ENCODE measurements around the gene AMER3.

The AMER3 gene

GRCh38 chr2:130785466-130786055, 30.2 kb downstream of the AMER3 start:
- no peak for DNase-seq

- DNase-seq: no peak
Observed at GRCh38 chr2:130786076-130786475, 30.7 kb downstream of the AMER3 start.

DNA sequence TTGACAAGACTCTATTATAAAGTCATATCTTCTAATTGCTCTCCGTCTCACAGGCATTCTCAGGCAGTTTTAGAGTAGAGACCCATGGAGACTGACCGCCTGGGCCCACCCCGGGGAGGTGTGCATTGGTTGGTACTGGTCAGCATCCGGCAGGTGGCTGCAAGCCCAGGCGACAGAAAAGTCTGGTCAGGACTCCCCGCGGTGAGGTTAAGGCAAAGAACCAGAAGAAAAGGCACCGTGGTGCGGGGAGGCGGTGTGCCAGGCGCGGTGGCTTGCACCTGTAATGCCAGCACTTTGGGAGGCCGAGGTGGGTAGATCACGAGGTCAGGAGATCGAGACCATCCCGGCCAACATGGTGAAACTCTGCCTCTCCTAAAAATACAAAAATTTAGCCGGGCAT, 32.5 kb downstream of the AMER3 start:
- no peak for DNase-seq

DNA sequence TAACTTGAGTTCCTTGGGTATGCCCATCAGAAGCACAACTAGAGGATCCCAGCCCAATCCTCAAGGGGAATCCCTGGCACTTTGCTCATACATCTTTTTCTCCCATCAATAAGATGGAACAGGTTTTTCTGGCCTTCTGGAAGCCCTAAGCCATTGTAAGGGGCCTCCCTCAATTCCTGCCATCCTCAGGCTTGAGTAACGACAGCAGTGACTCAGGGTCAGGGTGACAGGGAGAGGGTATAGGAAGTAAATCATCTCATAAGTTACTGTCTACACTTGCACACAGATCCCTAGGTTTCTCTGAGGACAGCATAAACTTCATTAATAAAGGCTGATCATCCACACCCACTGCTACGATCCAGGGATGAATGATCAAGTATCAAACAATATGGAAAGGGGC, 35.0 kb downstream of the AMER3 start:
- DNase-seq: no peak

GRCh38 chr2:130790804-130791616, 35.7 kb downstream of the AMER3 start:
- no peak for DNase-seq

GRCh38 chr2:130791617-130791939, 36.2 kb downstream of the AMER3 start:
- no peak for DNase-seq

- no peak for DNase-seq
Observed at GRCh38 chr2:130795431-130795830, 40.1 kb downstream of the AMER3 start.

GRCh38 chr2:130796290-130796689, 41.0 kb downstream of the AMER3 start:
- DNase-seq: no peak

GRCh38 chr2:130797493-130798435, 42.4 kb downstream of the AMER3 start:
- no peak for DNase-seq

GRCh38 chr2:130798472-130799218, 43.3 kb downstream of the AMER3 start:
- no peak for DNase-seq

DNA sequence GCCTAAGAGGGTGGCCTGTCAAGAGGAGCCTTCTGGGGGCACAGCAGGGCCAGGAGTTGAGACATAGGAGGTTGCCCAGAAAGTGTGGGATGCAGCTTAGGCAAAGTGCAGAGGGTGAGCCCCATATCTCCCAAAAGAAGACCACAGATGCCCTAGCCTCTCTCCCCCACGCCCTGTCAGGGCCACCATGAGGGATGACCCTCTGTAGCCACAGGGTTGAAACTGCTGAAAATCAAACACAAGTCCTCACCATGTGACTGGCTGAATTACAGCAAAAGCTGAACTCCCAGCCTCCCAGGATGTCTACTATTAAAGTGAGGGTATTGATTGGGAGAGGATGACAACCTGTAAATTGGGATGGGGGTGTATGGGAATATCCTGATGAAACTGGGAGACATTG, 44.0 kb downstream of the AMER3 start:
- DNase-seq: no peak

DNA sequence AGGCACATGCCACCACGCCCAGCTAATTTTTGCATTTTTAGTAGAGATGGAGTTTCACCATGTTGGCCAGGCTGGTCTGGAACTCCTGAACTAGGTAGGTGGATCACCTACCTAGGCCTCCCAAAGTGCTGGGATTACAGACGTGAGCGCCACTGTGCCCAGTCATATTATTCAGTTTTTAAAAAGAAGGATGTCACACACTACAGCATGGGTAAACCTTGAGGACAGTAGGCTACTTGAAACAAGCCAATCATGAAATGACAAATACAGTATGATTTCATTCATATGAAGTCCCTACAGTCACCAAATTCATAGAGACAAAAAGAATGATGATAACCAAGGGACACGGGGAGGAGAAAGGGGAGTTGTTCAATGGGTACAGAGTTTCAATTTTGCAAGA, 50.3 kb downstream of the AMER3 start:
- DNase-seq: no peak

GRCh38 chr2:130806370-130806769, 51.0 kb downstream of the AMER3 start:
- no peak for DNase-seq

GRCh38 chr2:130807659-130808385, 52.5 kb downstream of the AMER3 start:
- DNase-seq: no peak

- no peak for DNase-seq
Observed at GRCh38 chr2:130808482-130809268, 53.3 kb downstream of the AMER3 start.

GRCh38 chr2:130810490-130810889, 55.1 kb downstream of the AMER3 start:
- DNase-seq: no peak

DNA sequence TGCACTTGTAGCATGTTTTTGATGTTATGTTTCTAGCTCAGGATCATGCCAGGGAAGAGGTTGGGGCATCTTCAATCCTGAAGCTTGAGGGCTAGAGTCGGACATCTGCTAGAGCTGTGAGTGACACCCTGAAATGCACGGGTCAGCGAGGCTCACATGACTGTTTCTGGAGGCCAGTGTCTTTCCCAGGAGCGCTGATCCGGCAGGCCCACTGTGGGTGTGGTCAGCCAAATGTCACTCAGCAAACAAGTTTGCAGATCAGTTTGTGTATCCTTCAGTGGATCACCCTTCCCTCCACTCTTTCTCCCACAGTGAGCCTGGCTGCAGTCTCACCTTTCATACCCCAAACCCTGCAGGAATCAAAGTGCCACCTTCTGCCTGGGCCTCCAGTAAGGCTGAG, 58.4 kb downstream of the AMER3 start:
- DNase-seq: no peak

GRCh38 chr2:130814931-130815680, 59.8 kb downstream of the AMER3 start:
- DNase-seq: no peak
